DMS153 treated with DMSO at 0.1 percent for 48 hours (cell line): ENCODE data around the gene RAB6C.
"Not testable (repeated sequence)": the region's sequence is repeated elsewhere in the genome, so short reads cannot be mapped to it uniquely, and the experiment has no call there.

ENCODE experiments used
- DNase-seq: peaks from one replicate; lab custom pipeline; 2025; ENCODE audit not compliant: unreplicated experiment; lab: John Stamatoyannopoulos, UW

Gene RAB6C

GRCh38 chr2:129993151-129993550 is 13.7 kb downstream of the RAB6C start:
- not testable (repeated sequence) for DNase-seq

GRCh38 chr2:129996657-129997237 is 17.3 kb downstream of the RAB6C start:
- not testable (repeated sequence) for DNase-seq

- not testable (repeated sequence) for DNase-seq
Measured at GRCh38 chr2:129998771-129999170, 19.3 kb downstream of the RAB6C start.

- DNase-seq, result peak; percentile 1
Measured at GRCh38 chr2:130005862-130006261, 26.4 kb downstream of the RAB6C start.

GRCh38 chr2:130016701-130017100 is 37.2 kb downstream of the RAB6C start:
- not testable (repeated sequence) for DNase-seq

- DNase-seq, result no peak
Measured at GRCh38 chr2:130019402-130019801, 39.9 kb downstream of the RAB6C start.

- DNase-seq, result not testable (repeated sequence)
Measured at GRCh38 chr2:130020069-130020468, 40.6 kb downstream of the RAB6C start.

GRCh38 chr2:130025931-130026330 is 46.5 kb downstream of the RAB6C start:
- DNase-seq, result not testable (repeated sequence)
